GM19324 (cell line): Measurements from ENCODE around the gene COPZ2.

ENCODE experiments used
- ATAC-seq: cut with Tn5 transposase; IDR thresholded peaks from one replicate; pipeline ENCODE4 v1.9.1; 2021; ENCODE audit warnings: mild to moderate bottlenecking, moderate library complexity; ENCODE audit not compliant: unreplicated experiment, low FRiP score

Gene COPZ2

GRCh38 chr17:48056879-48057278 lies 19.3 kb upstream of the COPZ2 start:
- no peak for ATAC-seq

- no peak for ATAC-seq
Measured at GRCh38 chr17:48056246-48056745, 18.7 kb upstream of the COPZ2 start.

- no peak for ATAC-seq
Measured at GRCh38 chr17:48055531-48056245, 18.1 kb upstream of the COPZ2 start.

GRCh38 chr17:48054238-48055185 lies 16.9 kb upstream of the COPZ2 start:
- ATAC-seq: no peak

- no peak for ATAC-seq
Measured at GRCh38 chr17:48053758-48054237, 16.2 kb upstream of the COPZ2 start.

- no peak for ATAC-seq
Measured at GRCh38 chr17:48052956-48053757, 15.6 kb upstream of the COPZ2 start.

GRCh38 chr17:48051706-48052486 lies 14.3 kb upstream of the COPZ2 start:
- no peak for ATAC-seq

GRCh38 chr17:48051283-48051682 lies 13.7 kb upstream of the COPZ2 start:
- ATAC-seq: no peak

GRCh38 chr17:48048384-48049126 lies 11.0 kb upstream of the COPZ2 start:
- peak; percentile 45 for ATAC-seq

GRCh38 chr17:48047741-48048383 lies 10.3 kb upstream of the COPZ2 start, which contains the start of gene NFE2L1:
Gene NFE2L1, plus strand, starts transcription at chr17:48048359. Its CDS starts 2,760 bp downstream, at chr17:48051119.
- peak; percentile 93 for ATAC-seq

GRCh38 chr17:48047113-48047740 lies 9.6 kb upstream of the COPZ2 start:
- ATAC-seq: no peak

- no peak for ATAC-seq
Measured at GRCh38 chr17:48046296-48046695, 8.7 kb upstream of the COPZ2 start.

- ATAC-seq: no peak
Measured at GRCh38 chr17:48045316-48046001, 7.9 kb upstream of the COPZ2 start.

GRCh38 chr17:48044851-48045250 lies 7.3 kb upstream of the COPZ2 start:
- ATAC-seq: no peak

GRCh38 chr17:48043176-48043575 lies 5.6 kb upstream of the COPZ2 start:
- ATAC-seq: no peak

GRCh38 chr17:48038687-48039086 lies 1.1 kb upstream of the COPZ2 start:
- no peak for ATAC-seq

- no peak for ATAC-seq
Measured at GRCh38 chr17:48037838-48038323, 284 bp upstream of the COPZ2 start.
